Upper lobe of left lung (tissue), 4 donors: ENCODE measurements around the gene DAPK2.

ENCODE experiments used
- EP300 ChIP-seq, 4 donors: sonication (generic); formaldehyde crosslinking; IDR thresholded peaks; one replicate each; pipeline ENCODE4 v1.5.1; 2017; ENCODE audit warnings: antibody characterized with exemption in 4 of 4, control low read depth in 2 of 4
- POLR2A ChIP-seq, 4 donors: fragments of 450-650 bp; IDR thresholded peaks; one replicate each; pipeline ENCODE4 v1.5.1; 2016 to 2017; ENCODE audit warnings: antibody characterized with exemption in 4 of 4, mild to moderate bottlenecking in 2 of 4
- POLR2AphosphoS5 ChIP-seq, 2 donors: sonication (generic); formaldehyde crosslinking; IDR thresholded peaks; one replicate each; pipeline ENCODE4 v1.5.1; 2017; ENCODE audit warnings: antibody characterized with exemption in 2 of 2
- TF ChIP-seq, protein P1 (sequence below), 6 experiments: fragments of 450-650 bp in 4 of 6; fragments of 200-600 bp in 2 of 6; sonication (generic) in 2 of 6; IDR thresholded peaks; one replicate each; pipeline ENCODE4 v1.5.1; 2016 to 2019; ENCODE audit warnings: antibody characterized with exemption in 6 of 6

DNA sequence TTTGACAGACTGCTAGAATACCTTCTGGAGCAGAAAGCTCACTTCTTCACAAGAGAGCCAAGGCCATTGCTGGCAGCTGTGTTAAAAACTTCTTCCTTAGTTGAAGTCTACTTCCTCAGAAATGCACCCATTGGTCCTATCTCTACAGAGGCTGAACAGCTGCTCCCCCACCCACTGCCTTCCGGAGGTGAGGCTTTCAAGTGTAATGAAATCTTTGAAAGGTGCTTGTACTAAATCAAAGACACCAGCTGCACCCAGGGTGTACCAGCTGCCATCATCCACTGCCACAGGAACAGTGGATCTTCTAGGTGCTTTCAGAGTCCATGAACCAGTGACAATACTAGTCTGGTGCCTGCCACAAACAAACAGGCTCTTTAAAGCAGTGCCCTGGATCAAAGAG lies 186.1 kb downstream of the DAPK2 start:
- TF ChIP-seq, protein P1, sequence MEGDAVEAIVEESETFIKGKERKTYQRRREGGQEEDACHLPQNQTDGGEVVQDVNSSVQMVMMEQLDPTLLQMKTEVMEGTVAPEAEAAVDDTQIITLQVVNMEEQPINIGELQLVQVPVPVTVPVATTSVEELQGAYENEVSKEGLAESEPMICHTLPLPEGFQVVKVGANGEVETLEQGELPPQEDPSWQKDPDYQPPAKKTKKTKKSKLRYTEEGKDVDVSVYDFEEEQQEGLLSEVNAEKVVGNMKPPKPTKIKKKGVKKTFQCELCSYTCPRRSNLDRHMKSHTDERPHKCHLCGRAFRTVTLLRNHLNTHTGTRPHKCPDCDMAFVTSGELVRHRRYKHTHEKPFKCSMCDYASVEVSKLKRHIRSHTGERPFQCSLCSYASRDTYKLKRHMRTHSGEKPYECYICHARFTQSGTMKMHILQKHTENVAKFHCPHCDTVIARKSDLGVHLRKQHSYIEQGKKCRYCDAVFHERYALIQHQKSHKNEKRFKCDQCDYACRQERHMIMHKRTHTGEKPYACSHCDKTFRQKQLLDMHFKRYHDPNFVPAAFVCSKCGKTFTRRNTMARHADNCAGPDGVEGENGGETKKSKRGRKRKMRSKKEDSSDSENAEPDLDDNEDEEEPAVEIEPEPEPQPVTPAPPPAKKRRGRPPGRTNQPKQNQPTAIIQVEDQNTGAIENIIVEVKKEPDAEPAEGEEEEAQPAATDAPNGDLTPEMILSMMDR (IDR thresholded peaks at IDR 0.05) = no peak
- TF ChIP-seq POLR2A (IDR thresholded peaks at IDR 0.05) (no peak), EP300 (IDR thresholded peaks at IDR 0.05) (no peak), POLR2AphosphoS5 (IDR thresholded peaks at IDR 0.05) (no peak)
